SU-DHL-6 (cell line): Measurements from ENCODE around the gene FOXN3.

ENCODE experiments used
- CTCF ChIP-seq: fragments of 200-600 bp; sonication (generic); IDR thresholded peaks from one replicate; pipeline ENCODE4 v1.5.1; 2017; ENCODE audit warnings: antibody characterized with exemption, mild to moderate bottlenecking, low read length, moderate library complexity; ENCODE audit not compliant: insufficient read depth, poor library complexity, severe bottlenecking
- EZH2phosphoT487 ChIP-seq: fragments of 200-600 bp; sonication (generic), shearing (Covaris generic); conservative IDR thresholded peaks from 2 replicates; pipeline ENCODE4 v1.6.1; 2018; ENCODE audit warnings: mild to moderate bottlenecking, antibody characterized with exemption, low read length, moderate library complexity, mixed read lengths

GRCh38 chr14:89299587-89299986 lies 117.4 kb downstream of the FOXN3 start:
- TF ChIP-seq CTCF (no peak), EZH2phosphoT487 (no peak)
